GM21381 (cell line): ENCODE data around the gene HSPA1B.
"Not testable (repeated sequence)": the region's sequence is repeated elsewhere in the genome, so short reads cannot be mapped to it uniquely, and the experiment has no call there.

Experiments used
- ATAC-seq: cut with Tn5 transposase; IDR thresholded peaks from one replicate; pipeline ENCODE4 v1.9.1; 2021; ENCODE audit warnings: mild to moderate bottlenecking, moderate library complexity; ENCODE audit not compliant: unreplicated experiment

Gene HSPA1B

GRCh38 chr6:31797588-31797987 lies 29.9 kb upstream of the HSPA1B start:
- no peak for ATAC-seq

DNA sequence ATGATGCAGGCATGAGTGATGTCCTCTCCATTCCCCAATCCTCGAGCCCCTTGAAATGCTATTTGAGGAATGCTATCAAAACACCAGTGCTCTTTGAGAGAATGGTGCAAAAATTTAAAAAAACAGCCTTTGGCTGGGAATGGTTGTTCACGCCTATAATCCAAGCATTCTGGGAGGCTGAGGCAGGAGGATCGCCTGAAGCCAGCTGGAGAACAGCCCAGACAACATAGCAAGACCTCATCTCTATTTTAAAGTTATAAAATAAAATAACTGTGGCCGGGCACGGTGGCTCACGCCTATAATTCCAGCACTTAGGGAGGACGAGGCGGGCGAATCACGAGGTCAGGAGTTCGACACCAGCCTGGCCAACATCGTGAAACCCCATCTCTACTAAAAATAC lies 27.8 kb upstream of the HSPA1B start:
- no peak for ATAC-seq

GRCh38 chr6:31801031-31801927 lies 26.3 kb upstream of the HSPA1B start:
- not testable (repeated sequence) for ATAC-seq

DNA sequence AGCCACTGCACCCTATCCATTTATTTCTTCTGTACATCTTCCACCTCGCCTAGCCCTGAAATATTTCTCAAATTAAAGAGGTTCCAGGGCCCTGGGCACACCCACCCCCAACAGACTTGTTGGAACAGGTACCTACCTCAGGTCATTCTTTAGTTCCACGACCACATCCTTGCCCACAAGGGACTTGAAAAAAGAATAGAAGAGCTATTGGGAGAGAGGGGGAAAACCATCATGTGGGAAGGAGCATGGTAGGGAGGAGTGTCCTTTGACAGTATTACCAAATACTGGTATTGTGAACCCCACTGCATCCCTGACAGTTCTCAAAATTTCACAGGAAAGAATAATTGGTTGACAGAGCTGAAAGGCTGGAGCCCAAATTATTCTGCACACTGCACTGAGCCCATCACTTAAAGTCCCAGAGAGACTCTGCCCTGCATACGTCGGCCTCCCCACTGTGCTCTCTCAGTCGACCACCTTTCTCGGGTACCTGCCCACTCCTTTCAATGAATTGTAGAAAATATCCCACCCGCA lies 21.5 kb upstream of the HSPA1B start:
- ATAC-seq = no peak

DNA sequence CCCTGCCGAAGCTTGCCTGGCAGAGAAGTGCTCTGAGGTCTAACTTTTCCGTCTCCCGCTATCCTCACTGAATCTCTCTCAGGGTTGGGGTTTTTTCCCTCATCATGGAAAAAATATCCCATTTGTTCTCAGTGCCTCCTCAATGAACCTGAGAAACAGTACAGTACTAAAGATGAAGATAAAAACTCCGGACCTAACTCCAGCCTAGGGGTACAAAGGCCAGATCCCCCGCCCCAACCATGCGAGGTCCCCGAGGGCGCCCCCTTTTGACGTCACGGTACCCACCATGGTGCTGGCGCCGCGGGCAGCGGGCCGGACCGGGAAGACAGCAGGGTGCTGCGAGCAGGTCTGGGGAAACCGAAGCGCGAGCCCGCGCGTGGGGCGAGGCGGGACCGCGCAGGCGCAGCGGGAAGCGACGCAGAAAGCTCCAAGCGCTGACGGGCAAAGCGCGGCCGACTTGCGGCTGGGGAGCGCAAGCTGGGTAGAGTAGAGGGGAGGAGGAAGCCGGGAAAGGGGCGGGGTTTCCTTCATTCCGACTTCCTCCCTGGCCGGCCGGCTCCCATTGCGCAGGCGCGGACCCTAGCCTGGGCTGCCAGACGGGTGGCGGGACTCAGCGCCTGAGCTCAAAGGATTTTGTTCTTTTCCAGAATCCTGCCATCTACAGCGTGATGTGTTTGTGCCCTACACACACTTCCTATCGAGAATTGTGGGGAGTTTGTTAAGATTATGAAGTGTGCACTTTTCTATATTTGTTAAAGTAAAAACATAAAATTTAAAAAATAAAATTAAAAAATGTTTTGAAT lies 20.9 kb upstream of the HSPA1B start, which contains the start of gene LSM2:
Gene LSM2 (minus strand): TSS at position 497 of the 803 bp plus-strand sequence. CDS start 209 bp downstream, at position 288.
- peak; percentile 82 for ATAC-seq

- not testable (repeated sequence) for ATAC-seq
Measured at GRCh38 chr6:31808599-31808998, 18.9 kb upstream of the HSPA1B start.

- no peak for ATAC-seq
Measured at GRCh38 chr6:31811645-31812044, 15.9 kb upstream of the HSPA1B start.

DNA sequence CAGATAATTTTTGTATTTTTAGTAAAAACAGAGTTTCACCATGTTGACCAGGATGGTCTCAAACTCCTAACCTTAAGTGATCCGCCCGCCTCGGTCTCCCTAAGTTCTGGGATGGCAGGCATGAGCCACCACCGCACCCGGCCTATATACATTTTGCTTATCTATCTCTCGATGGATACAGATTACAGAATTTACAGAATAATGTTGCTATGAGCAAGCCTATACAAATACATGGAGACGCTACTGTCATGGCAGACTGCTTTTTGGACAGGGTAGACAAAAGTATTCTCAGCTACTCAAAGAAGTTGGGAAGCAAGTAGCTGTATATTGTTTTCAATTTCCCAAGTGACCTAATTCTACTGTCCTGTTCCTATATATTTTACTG lies 14.1 kb upstream of the HSPA1B start:
- no peak for ATAC-seq

DNA sequence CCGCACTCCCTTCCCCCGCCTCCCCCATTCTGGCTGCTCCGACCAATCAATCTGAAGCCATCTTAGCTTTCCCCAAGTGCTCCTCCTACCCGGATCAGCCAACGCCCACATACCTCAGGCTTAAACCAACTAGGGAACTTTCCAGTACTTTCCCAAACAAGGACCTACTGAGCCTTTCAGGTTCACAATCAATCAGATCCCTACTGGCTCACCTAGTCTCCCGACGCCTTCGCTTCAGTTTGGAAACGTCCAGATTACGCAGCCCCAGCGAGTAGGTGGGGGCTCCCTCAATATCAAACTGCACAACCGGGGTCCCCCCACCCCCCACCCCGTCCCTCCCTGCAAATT lies 12.9 kb upstream of the HSPA1B start:
- ATAC-seq = no peak

DNA sequence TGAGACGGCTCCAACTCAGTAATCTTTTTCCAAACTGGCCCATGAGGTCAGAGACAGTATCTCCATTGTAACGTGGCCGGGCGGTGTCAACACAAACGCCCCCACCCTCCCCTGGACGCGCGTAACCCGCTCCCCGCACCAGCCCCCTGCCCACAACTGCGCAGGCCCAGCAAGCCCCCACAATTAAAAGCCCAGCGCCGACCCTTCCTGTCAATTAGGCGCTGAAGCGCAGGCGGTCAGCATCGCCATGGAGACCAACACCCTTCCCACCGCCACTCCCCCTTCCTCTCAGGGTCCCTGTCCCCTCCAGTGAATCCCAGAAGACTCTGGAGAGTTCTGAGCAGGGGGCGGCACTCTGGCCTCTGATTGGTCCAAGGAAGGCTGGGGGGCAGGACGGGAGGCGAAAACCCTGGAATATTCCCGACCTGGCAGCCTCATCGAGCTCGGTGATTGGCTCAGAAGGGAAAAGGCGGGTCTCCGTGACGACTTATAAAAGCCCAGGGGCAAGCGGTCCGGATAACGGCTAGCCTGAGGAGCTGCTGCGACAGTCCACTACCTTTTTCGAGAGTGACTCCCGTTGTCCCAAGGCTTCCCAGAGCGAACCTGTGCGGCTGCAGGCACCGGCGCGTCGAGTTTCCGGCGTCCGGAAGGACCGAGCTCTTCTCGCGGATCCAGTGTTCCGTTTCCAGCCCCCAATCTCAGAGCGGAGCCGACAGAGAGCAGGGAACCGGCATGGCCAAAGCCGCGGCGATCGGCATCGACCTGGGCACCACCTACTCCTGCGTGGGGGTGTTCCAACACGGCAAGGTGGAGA lies 12.3 kb upstream of the HSPA1B start, which contains the start of the genes HSPA1A and HSPA1L:
Gene HSPA1A (plus strand): TSS at position 519 of the 814 bp plus-strand sequence. CDS start 214 bp downstream, at position 733.
Gene HSPA1L (minus strand): TSS at position 259 of the 814 bp plus-strand sequence. CDS start 3,311 bp downstream, outside the sequence.
- no peak for ATAC-seq

- ATAC-seq = not testable (repeated sequence)
Measured at GRCh38 chr6:31817133-31817928, 10.2 kb upstream of the HSPA1B start.

DNA sequence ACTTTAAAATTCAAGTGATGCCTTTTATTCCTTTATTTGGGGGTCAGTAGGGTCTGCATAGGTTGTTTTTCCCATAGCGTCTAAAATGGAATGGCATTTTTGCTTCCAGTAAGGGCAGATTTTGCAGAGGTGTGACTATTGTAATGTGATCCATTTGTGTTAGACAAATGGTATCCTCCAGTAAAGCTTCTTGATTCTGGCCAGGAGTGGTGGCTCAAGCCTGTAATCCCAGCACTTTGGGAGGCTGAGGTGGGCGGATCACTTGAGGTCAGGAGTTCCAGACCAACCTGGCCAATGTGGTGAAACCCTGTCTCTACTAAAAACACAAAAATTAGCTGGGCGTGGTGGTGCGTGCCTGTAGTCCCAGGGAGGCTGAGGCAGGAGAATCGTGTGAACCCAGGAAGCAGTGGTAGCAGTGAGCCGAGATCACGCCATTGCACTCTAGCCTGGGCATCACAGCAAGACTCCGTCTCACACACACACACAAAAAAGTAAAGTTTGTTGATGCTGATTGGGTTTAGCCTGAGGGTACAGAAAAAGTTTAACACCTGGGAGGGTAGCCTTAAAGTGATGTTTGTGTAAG lies 9.5 kb upstream of the HSPA1B start:
- not testable (repeated sequence) for ATAC-seq

- ATAC-seq = no peak
Measured at GRCh38 chr6:31819871-31820299, 7.7 kb upstream of the HSPA1B start.

GRCh38 chr6:31820399-31820798 lies 7.1 kb upstream of the HSPA1B start:
- not testable (repeated sequence) for ATAC-seq

DNA sequence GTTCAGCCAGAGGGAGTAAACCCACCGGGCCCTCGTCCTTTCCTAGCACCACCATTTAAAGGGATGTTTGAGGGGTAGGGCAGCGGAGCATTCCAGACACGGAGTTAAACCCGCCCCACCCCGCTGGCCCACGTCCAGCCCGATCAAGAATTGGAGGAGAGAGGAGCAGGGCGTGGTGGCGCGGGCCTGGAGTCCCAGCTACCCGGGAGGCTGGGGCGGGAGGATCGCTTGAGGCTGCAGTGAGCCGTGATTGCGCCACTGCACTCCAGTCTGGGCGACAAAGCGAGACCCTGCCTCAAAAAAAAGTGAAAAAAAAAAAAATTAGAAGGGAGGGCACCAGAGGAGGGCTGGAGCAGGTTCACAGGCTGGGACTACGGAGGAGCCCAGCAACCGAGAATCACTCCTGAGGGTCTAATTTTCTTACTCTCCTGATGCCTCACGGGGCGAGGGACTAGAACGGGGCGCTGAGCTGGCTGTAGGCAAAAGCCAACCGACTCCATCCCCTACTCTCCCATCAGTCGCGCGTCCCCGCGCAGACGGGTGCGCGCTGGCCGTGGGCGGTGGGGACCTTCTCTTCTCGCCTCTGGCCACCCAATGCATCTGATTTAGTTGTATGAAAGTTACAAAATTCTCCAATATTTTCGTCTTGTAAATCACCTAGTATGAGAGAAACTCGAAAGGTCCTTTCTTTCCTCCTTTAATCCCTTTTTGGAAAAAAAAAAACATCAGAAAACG lies 6.1 kb upstream of the HSPA1B start:
- no peak for ATAC-seq

DNA sequence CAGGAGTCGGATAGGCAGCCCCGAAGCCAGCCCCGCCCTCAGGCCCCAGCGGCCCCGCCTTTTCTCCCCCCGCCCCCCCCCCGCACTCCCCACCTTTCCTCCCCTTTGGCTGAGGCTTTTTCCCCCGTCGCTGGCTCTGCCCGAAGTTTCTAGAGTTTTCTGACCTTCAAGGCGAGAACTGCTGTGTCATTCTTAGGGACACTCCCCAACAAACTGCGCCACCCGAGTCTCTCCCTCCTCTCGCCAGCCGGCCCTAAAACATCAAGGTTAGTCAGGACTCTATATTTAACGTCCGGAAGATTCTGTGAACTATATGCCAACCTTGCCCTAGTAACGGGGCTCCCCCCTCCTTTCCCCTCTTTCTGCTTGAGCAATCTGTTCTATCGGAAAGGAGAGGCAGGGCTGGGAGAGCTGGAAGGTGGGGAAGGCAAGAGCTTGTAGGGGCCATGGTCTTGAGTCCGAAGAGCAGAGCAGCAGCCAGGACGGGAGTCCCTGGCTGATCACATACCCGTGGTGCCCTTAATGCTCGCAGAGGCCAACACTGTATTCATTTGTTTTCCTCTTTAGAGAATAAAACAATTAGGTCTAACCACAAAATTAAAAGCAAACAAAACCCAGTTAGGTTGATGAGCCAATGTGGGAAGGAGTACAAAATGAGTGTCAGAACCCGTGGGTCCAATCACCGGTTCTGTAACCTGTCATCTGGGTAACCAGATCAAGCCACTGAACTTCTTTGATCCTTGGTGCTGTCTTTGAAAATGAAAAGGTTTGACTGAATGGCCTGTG lies 5.3 kb upstream of the HSPA1B start:
- no peak for ATAC-seq

GRCh38 chr6:31823592-31824196 lies 3.8 kb upstream of the HSPA1B start:
- not testable (repeated sequence) for ATAC-seq
